RWPE1 (cell line): ENCODE measurements around the gene PLIN4.

Experiments
- CTCF ChIA-PET: fragments of 350-600 bp; sonication (Branson Sonifier 250); formaldehyde crosslinking; extraction: SDS; loops from one replicate; lab custom pipeline; 2021; lab: Yijun Ruan, JAX
- POLR2A ChIA-PET: fragments of 400-600 bp; formaldehyde crosslinking; extraction: SDS; loops from one replicate; lab custom pipeline; 2020; ENCODE audit warnings: antibody characterized with exemption; ENCODE audit not compliant: low non-redundant PET; lab: Yijun Ruan, JAX
- DNase-seq: peaks from one replicate; pipeline ENCODE4 v3.0.0; 2012; ENCODE audit warnings: low spot score
- H3K27ac ChIP-seq: fragments of 450-650 bp; 2 replicates; pipeline ENCODE4 v1.5.1; 2017
- CTCF ChIP-seq: fragments of 450-650 bp; conservative IDR thresholded peaks from 2 replicates; pipeline ENCODE4 v1.5.1; 2017; ENCODE audit warnings: low read depth, mild to moderate bottlenecking

The PLIN4 gene

GRCh38 chr19:4539693-4540581 is 21.7 kb upstream of the PLIN4 start, which contains the start of gene LRG1:
Gene LRG1 (minus strand): TSS chr19:4540036. CDS start chr19:4540013, 23 bp downstream.
- H3K27ac ChIP-seq, result no peak within 1 kb of the TSS
- POLR2A ChIA-PET, result no interaction called here
- CTCF ChIA-PET, result interaction anchor here (0.8 to 1.3 kb wide), 3 partner anchors 17 to 96 kb away, joined by 3 read pairs; no protein-coding TSS in a partner anchor
- TF ChIP-seq CTCF, result no peak
- no peak for DNase-seq

GRCh38 chr19:4539169-4539692 is 20.9 kb upstream of the PLIN4 start:
- ChIA-PET POLR2A (no interaction called here), CTCF (interaction anchor here (0.6 to 1.3 kb wide), 5 partner anchors 8 to 165 kb away, joined by 3 to 4 read pairs (median 3); no protein-coding TSS in a partner anchor)
- no peak overlapping the region for H3K27ac ChIP-seq
- TF ChIP-seq CTCF, result no peak
- no peak for DNase-seq

- no peak for TF ChIP-seq CTCF
- ChIA-PET CTCF (interaction anchor here (0.6 to 1.3 kb wide), 5 partner anchors 9 to 164 kb away, joined by 3 to 6 read pairs (median 3); no protein-coding TSS in a partner anchor), POLR2A (no interaction called here)
- H3K27ac ChIP-seq, result no peak overlapping the region
- DNase-seq, result no peak
Observed at GRCh38 chr19:4538601-4538954, 20.3 kb upstream of the PLIN4 start.

- POLR2A ChIA-PET, result no interaction called here
- TF ChIP-seq CTCF, result no peak
- CTCF ChIA-PET, result interaction anchor here (0.6 to 1.3 kb wide), 4 partner anchors 13 to 163 kb away, joined by 3 to 6 read pairs (median 4); no protein-coding TSS in a partner anchor
- no peak for DNase-seq
- no peak overlapping the region for H3K27ac ChIP-seq
Observed at GRCh38 chr19:4537953-4538600, 19.8 kb upstream of the PLIN4 start.

GRCh38 chr19:4536798-4537197 is 18.5 kb upstream of the PLIN4 start:
- POLR2A ChIA-PET, result no interaction called here
- H3K27ac ChIP-seq, result no peak overlapping the region
- DNase-seq, result no peak
- CTCF ChIA-PET, result no interaction called here
- TF ChIP-seq CTCF, result no peak
